H9 (cell line): Measurements from ENCODE around the gene TOB2. TPM values are rescaled to one million over a fixed set of nuclear protein-coding genes. Genes with fewer than 3 reads are reported as not detected.
"Not testable (repeated sequence)": the region's sequence is repeated elsewhere in the genome, so short reads cannot be mapped to it uniquely, and the experiment has no call there.

Experiments used
- DNase-seq: peaks from one replicate; pipeline ENCODE4 v3.0.0-alpha.2; 2017
- H2AFZ ChIP-seq: one replicate; pipeline ENCODE4 v1.6.1; 2013; ENCODE audit warnings: mild to moderate bottlenecking, low read length, control low read depth, moderate library complexity
- H2AK5ac ChIP-seq: 2 replicates; pipeline ENCODE4 v1.6.1; 2013; ENCODE audit warnings: low read length, control low read depth, mixed read lengths; ENCODE audit not compliant: insufficient read length
- H2BK120ac ChIP-seq: one replicate; pipeline ENCODE4 v1.6.1; 2013; ENCODE audit warnings: low read depth, mild to moderate bottlenecking, low read length, control low read depth, inconsistent platforms; ENCODE audit not compliant: poor library complexity, severe bottlenecking
- H2BK12ac ChIP-seq: 2 replicates; pipeline ENCODE4 v1.6.1; 2013; ENCODE audit warnings: low read length, control low read depth, mixed read lengths, low read depth; ENCODE audit not compliant: insufficient read length
- H2BK15ac ChIP-seq: 2 replicates; pipeline ENCODE4 v1.6.1; 2013; ENCODE audit warnings: low read depth, low read length, control low read depth
- H2BK20ac ChIP-seq: one replicate; pipeline ENCODE4 v1.6.1; 2013; ENCODE audit warnings: low read depth, mild to moderate bottlenecking, low read length, control low read depth, inconsistent platforms; ENCODE audit not compliant: poor library complexity, severe bottlenecking
- H2BK5ac ChIP-seq: 2 replicates; pipeline ENCODE4 v1.6.1; 2013; ENCODE audit warnings: low read length, control low read depth, mixed read lengths; ENCODE audit not compliant: insufficient read length
- H3K14ac ChIP-seq: 2 replicates; pipeline ENCODE4 v1.6.1; 2013; ENCODE audit warnings: low read length, control low read depth; ENCODE audit not compliant: insufficient read depth
- H3K18ac ChIP-seq: 2 replicates; pipeline ENCODE4 v1.6.1; 2013; ENCODE audit warnings: low read depth, mild to moderate bottlenecking, mixed read lengths, low read length, control low read depth; ENCODE audit not compliant: insufficient read length
- H3K23ac ChIP-seq: 2 replicates; pipeline ENCODE4 v1.6.1; 2013; ENCODE audit warnings: low read length, control low read depth, mixed read lengths, low read depth; ENCODE audit not compliant: insufficient read length
- H3K23me2 ChIP-seq: 2 replicates; pipeline ENCODE4 v1.6.1; 2013; ENCODE audit warnings: low read depth, mild to moderate bottlenecking, mixed read lengths, low read length, control low read depth; ENCODE audit not compliant: insufficient read length, poor library complexity, severe bottlenecking
- H3K27ac ChIP-seq: 2 replicates; pipeline ENCODE4 v1.5.1; 2013; ENCODE audit warnings: low read length, control low read depth, mixed read lengths, low read depth; ENCODE audit not compliant: insufficient read length
- H3K27me3 ChIP-seq: 2 replicates; pipeline ENCODE4 v1.6.1; 2013; ENCODE audit warnings: low read length, control low read depth, inconsistent platforms; ENCODE audit not compliant: insufficient read depth
- H3K4ac ChIP-seq: 2 replicates; pipeline ENCODE4 v1.6.1; 2013; ENCODE audit warnings: low read depth, mild to moderate bottlenecking, control low read depth, inconsistent platforms, low read length, moderate library complexity
- H3K4me1 ChIP-seq: 2 replicates; pipeline ENCODE4 v1.6.1; 2013; ENCODE audit warnings: low read length, control low read depth, inconsistent platforms; ENCODE audit not compliant: insufficient read depth
- H3K4me2 ChIP-seq: 2 replicates; pipeline ENCODE4 v1.6.1; 2013; ENCODE audit warnings: low read length, control low read depth, mixed read lengths; ENCODE audit not compliant: insufficient read length, insufficient read depth
- H3K56ac ChIP-seq: 2 replicates; pipeline ENCODE4 v1.6.1; 2013; ENCODE audit warnings: low read depth, mild to moderate bottlenecking, mixed read lengths, low read length, control low read depth; ENCODE audit not compliant: insufficient read length
- H3K79me1 ChIP-seq: 2 replicates; pipeline ENCODE4 v1.6.1; 2013; ENCODE audit warnings: low read depth, mild to moderate bottlenecking, moderate library complexity, low read length, control low read depth, inconsistent platforms; ENCODE audit not compliant: insufficient read depth, poor library complexity, severe bottlenecking
- H3K79me2 ChIP-seq: 2 replicates; pipeline ENCODE4 v1.6.1; 2013; ENCODE audit warnings: low read length, control low read depth, inconsistent platforms; ENCODE audit not compliant: insufficient read depth
- H3K9ac ChIP-seq: 2 replicates; pipeline ENCODE4 v1.6.1; 2013; ENCODE audit warnings: low read length, control low read depth, mixed read lengths; ENCODE audit not compliant: insufficient read length; ENCODE audit errors: extremely low read depth
- H3K9me3 ChIP-seq: one replicate; pipeline ENCODE4 v1.6.1; 2013; ENCODE audit warnings: low read depth, low read length, inconsistent platforms; ENCODE audit not compliant: control insufficient read depth
- H3T11ph ChIP-seq: one replicate; pipeline ENCODE4 v1.6.1; 2013; ENCODE audit warnings: mild to moderate bottlenecking, low read length, control low read depth, inconsistent platforms
- H4K20me1 ChIP-seq: one replicate; pipeline ENCODE4 v1.6.1; 2013; ENCODE audit not compliant: control insufficient read depth, insufficient read length, insufficient read depth
- H4K5ac ChIP-seq: 2 replicates; pipeline ENCODE4 v1.6.1; 2013; ENCODE audit warnings: low read depth, mild to moderate bottlenecking, mixed read lengths, low read length, control low read depth; ENCODE audit not compliant: insufficient read length
- H4K8ac ChIP-seq: replicated peaks from 2 replicates; pipeline ENCODE4 v1.6.1; 2013; ENCODE audit warnings: low read length, control low read depth, mixed read lengths, low read depth; ENCODE audit not compliant: insufficient read length
- H4K91ac ChIP-seq: 2 replicates; pipeline ENCODE4 v1.6.1; 2013; ENCODE audit warnings: low read depth, mild to moderate bottlenecking, moderate library complexity, mixed read lengths, low read length, control low read depth; ENCODE audit not compliant: insufficient read length
- H3K27ac Mint-ChIP-seq, 3 experiments: 2 replicates in 2 of 3; 3 replicates in 1 of 3; pipeline ENCODE4 v1.8.0; 2020 to 2021; ENCODE audit warnings: mixed read lengths in 3 of 3, mild to moderate bottlenecking in 1 of 3, moderate library complexity in 1 of 3
- H3K27me3 Mint-ChIP-seq: 2 replicates; pipeline ENCODE4 v1.8.0; 2021; ENCODE audit warnings: low read depth, mild to moderate bottlenecking, moderate library complexity, mixed read lengths
- H3K36me3 Mint-ChIP-seq, 3 experiments: 2 replicates in 2 of 3; 3 replicates in 1 of 3; pipeline ENCODE4 v1.8.0; 2020 to 2021; ENCODE audit warnings: low read depth in 3 of 3, mixed read lengths in 3 of 3; ENCODE audit not compliant: insufficient read depth in 1 of 3
- H3K4me1 Mint-ChIP-seq, 2 experiments: 2 replicates each; pipeline ENCODE4 v1.8.0; 2020; ENCODE audit warnings: mixed read lengths in 2 of 2
- H3K4me3 Mint-ChIP-seq, 2 experiments: 2 replicates in 1 of 2; 3 replicates in 1 of 2; pipeline ENCODE4 v1.8.0; 2020 to 2021; ENCODE audit warnings: mild to moderate bottlenecking in 2 of 2, mixed read lengths in 2 of 2, moderate library complexity in 1 of 2
- H3K9me3 Mint-ChIP-seq, 2 experiments: 2 replicates in 1 of 2; 3 replicates in 1 of 2; pipeline ENCODE4 v1.8.0; 2020; ENCODE audit warnings: mild to moderate bottlenecking in 2 of 2, mixed read lengths in 2 of 2, moderate library complexity in 1 of 2
- CTCF ChIP-seq: fragments of 200-600 bp; sonication (generic); conservative IDR thresholded peaks from 3 replicates; pipeline ENCODE4 v1.8.0; 2021; ENCODE audit warnings: antibody characterized with exemption, mild to moderate bottlenecking
- WGBS: extraction: QIAGEN DNeasy Blood & Tissue Kit; methylation state at CpG from one replicate; pipeline ENCODE4 v1.1.7; 2013; ENCODE audit warnings: missing lambda C conversion rate, low lambda C conversion rate, mixed read lengths; ENCODE audit not compliant: insufficient read length; ENCODE audit errors: extremely low coverage; 5-methylcytosine and 5-hydroxymethylcytosine counted together
- total RNA-seq: library from RNA; stranded (reverse); gene quantifications from 2 replicates; pipeline ENCODE4 v1.2.1, GENCODE V29; 2021

TOB2 gene
- total RNA-seq, 1 experiment from 2014 or later: 75.8 TPM

GRCh38 chr22:41435560-41435959 is 11.0 kb downstream of the TOB2 start:
- no peak for TF ChIP-seq CTCF
- H3K14ac ChIP-seq: no peak overlapping the region

GRCh38 chr22:41434361-41435003 is 12.1 kb downstream of the TOB2 start:
- H3K27me3 ChIP-seq, H3K9me3 Mint-ChIP-seq, H3K9ac ChIP-seq, H3K4ac ChIP-seq, H2BK12ac ChIP-seq, H3K4me1 ChIP-seq, H4K20me1 ChIP-seq, H2AFZ ChIP-seq, H3K9me3 ChIP-seq, H3K4me3 Mint-ChIP-seq, H3K23ac ChIP-seq, H2BK5ac ChIP-seq, H3T11ph ChIP-seq, H3K23me2 ChIP-seq, H3K27ac ChIP-seq, H3K18ac ChIP-seq, H3K4me2 ChIP-seq, H3K79me1 ChIP-seq, H3K79me2 ChIP-seq, H2AK5ac ChIP-seq, H4K8ac ChIP-seq, H2BK15ac ChIP-seq, H4K5ac ChIP-seq, H2BK20ac ChIP-seq, H3K56ac ChIP-seq, H3K27me3 Mint-ChIP-seq, DNase-seq, H2BK120ac ChIP-seq, H4K91ac ChIP-seq, H3K4me1 Mint-ChIP-seq, H3K14ac ChIP-seq: not testable (repeated sequence)
- H3K27ac Mint-ChIP-seq: peak overlapping the region in 1 of 3 experiments; percentile 92; a peak in 3 of 7 replicates
- peaks cover 37 to 72% (median 50%) of the 10 kb centered on the region in 3 experiments; a peak in 6 of 7 replicates for H3K36me3 Mint-ChIP-seq
- no CpG with 5 or more reads among the region's 5 CpGs for WGBS

More at GRCh38 chr22:41435560-41435959, 11.0 kb downstream of the TOB2 start:
- Histone ChIP-seq H2AFZ (no peak overlapping the region), H4K5ac (no peak overlapping the region), H2BK12ac (no peak overlapping the region), H3K23ac (no peak overlapping the region), H2BK20ac (no peak overlapping the region), H3K4me1 (no peaks in the 10 kb centered on the region), H3K4ac (no peak overlapping the region), H3K79me2 (no peaks in the 10 kb centered on the region; the same call in 1 of the 2 replicates), H3K27me3 (no peaks in the 10 kb centered on the region), H2AK5ac (no peak overlapping the region), H2BK120ac (no peak overlapping the region), H3K56ac (no peak overlapping the region), H3T11ph (no peak overlapping the region), H3K23me2 (no peaks in the 10 kb centered on the region), H3K27ac (no peak overlapping the region), H3K79me1 (no peaks in the 10 kb centered on the region), H3K9me3 (no peaks in the 10 kb centered on the region), H4K20me1 (no peaks in the 10 kb centered on the region), H2BK15ac (no peak overlapping the region), H3K18ac (no peak overlapping the region), H3K4me2 (no peak overlapping the region), H4K91ac (no peak overlapping the region), H3K9ac (no peak overlapping the region), H4K8ac (no peak overlapping the region), H2BK5ac (no peak overlapping the region)
- Mint-ChIP-seq H3K4me1 (no peaks in the 10 kb centered on the region), H3K27ac (peak overlapping the region in 1 of 3 experiments; percentile 83; a peak in 1 of 7 replicates), H3K4me3 (no peak overlapping the region), H3K27me3 (peaks cover 2% of the 10 kb centered on the region; the same call in 1 of the 2 replicates), H3K9me3 (no peaks in the 10 kb centered on the region), H3K36me3 (peaks cover 37 to 80% (median 53%) of the 10 kb centered on the region in 3 experiments; a peak in 6 of 7 replicates)
- DNase-seq: no peak
- no CpG with 5 or more reads among the region's 4 CpGs for WGBS
